ENCODE results near the gene SBF2.
A peak's percentile ranks its signal among the peaks of the same experiment; 100 is the strongest.

The SBF2 gene

GRCh38 chr11:10305964-10306918 lies 12.2 kb upstream of the SBF2 start:
- no peak for TF ChIP-seq CTCF (conservative IDR thresholded peaks at IDR 0.05; ENCODE audit: low read depth)
- H3K27ac ChIP-seq, result peak overlapping the region; percentile 94
- CTCF ChIA-PET, result interaction anchor here (0.8 kb wide), 1 partner anchor 60 kb away, joined by 5 read pairs; no protein-coding TSS in a partner anchor
- peak; percentile 54 for DNase-seq (ENCODE audit: low spot score)
- POLR2A ChIA-PET (ENCODE audit: low non-redundant PET), result interaction anchor here (1.8 kb wide), 1 partner anchor 733 kb away, joined by 4 read pairs; the partner anchor contains the start of gene WEE1

GRCh38 chr11:10305262-10305963 lies 11.4 kb upstream of the SBF2 start:
- no peak for DNase-seq (ENCODE audit: low spot score)
- CTCF ChIA-PET, result interaction anchor here (0.6 to 0.8 kb wide), 2 partner anchors 61 to 1816 kb away, joined by 3 to 5 read pairs; no protein-coding TSS in a partner anchor
- POLR2A ChIA-PET (ENCODE audit: low non-redundant PET), result interaction anchor here (0.6 to 1.8 kb wide), 7 partner anchors 13 to 732 kb away, joined by 3 to 6 read pairs (median 4); partner anchors contain the start of gene WEE1
- TF ChIP-seq CTCF (conservative IDR thresholded peaks at IDR 0.05; ENCODE audit: low read depth), result no peak
- peak overlapping the region; percentile 94 for H3K27ac ChIP-seq

GRCh38 chr11:10304495-10305261 lies 10.7 kb upstream of the SBF2 start, which contains the start of gene ADM:
TSS of gene ADM (plus strand) at chr11:10305073. CDS start at chr11:10305701, 628 bp downstream.
- peak; percentile 72 for TF ChIP-seq CTCF (conservative IDR thresholded peaks at IDR 0.05; ENCODE audit: low read depth)
- CTCF ChIA-PET, result interaction anchor here (0.6 to 1.1 kb wide), 2 partner anchors 62 to 1817 kb away, joined by 3 to 4 read pairs; no protein-coding TSS in a partner anchor
- peak within 1 kb of the TSS; percentile 94 for H3K27ac ChIP-seq
- POLR2A ChIA-PET (ENCODE audit: low non-redundant PET), result interaction anchor here (0.6 to 1.8 kb wide), 7 partner anchors 14 to 731 kb away, joined by 3 to 6 read pairs (median 4); partner anchors contain the start of gene WEE1
- DNase-seq (ENCODE audit: low spot score), result peak; percentile 89

GRCh38 chr11:10303558-10304363 lies 9.7 kb upstream of the SBF2 start:
- ChIA-PET POLR2A (ENCODE audit: low non-redundant PET) (interaction anchor here (0.6 kb wide), 1 partner anchor 36 kb away, joined by 3 read pairs; no protein-coding TSS in a partner anchor), CTCF (interaction anchor here (0.7 to 1.3 kb wide), 3 partner anchors 63 to 545 kb away, joined by 3 to 4 read pairs (median 3); no protein-coding TSS in a partner anchor)
- no peak for TF ChIP-seq CTCF (conservative IDR thresholded peaks at IDR 0.05; ENCODE audit: low read depth)
- peak overlapping the region; percentile 94 for H3K27ac ChIP-seq
- peak; percentile 59 for DNase-seq (ENCODE audit: low spot score)

GRCh38 chr11:10302744-10303557 lies 8.9 kb upstream of the SBF2 start:
- POLR2A ChIA-PET (ENCODE audit: low non-redundant PET), result interaction anchor here (0.6 to 1.1 kb wide), 2 partner anchors 185 to 544 kb away, joined by 3 to 5 read pairs; no protein-coding TSS in a partner anchor
- no peak for TF ChIP-seq CTCF (conservative IDR thresholded peaks at IDR 0.05; ENCODE audit: low read depth)
- peak; percentile 34 for DNase-seq (ENCODE audit: low spot score)
- H3K27ac ChIP-seq, result peak overlapping the region; percentile 94
- CTCF ChIA-PET, result interaction anchor here (0.6 to 1.3 kb wide), 3 partner anchors 120 to 544 kb away, joined by 3 read pairs; no protein-coding TSS in a partner anchor
